ENCODE measurements around the gene RRP7A. TPM values are rescaled to one million over a fixed set of nuclear protein-coding genes. Genes with fewer than 3 reads are reported as not detected.
A peak's percentile ranks its signal among the peaks of the same experiment; 100 is the strongest.

RRP7A gene
- total and polyA plus RNA-seq, 4 donors, result 8.6 to 12.1 (median 10.3) TPM

GRCh38 chr22:42500836-42501179 lies 18.8 kb downstream of the RRP7A start:
- no peak for DNase-seq (ENCODE audit: low spot score)

More at GRCh38 chr22:42500836-42501179, 18.8 kb downstream of the RRP7A start:
- Histone ChIP-seq H3K27ac (ENCODE audit: low read depth in 1 of 2, low read length in 2 of 2) (no peak overlapping the region), H3K27me3 (ENCODE audit: control insufficient read depth in 4 of 4, insufficient read depth in 4 of 4, low read length in 3 of 4) (no peaks in the 10 kb centered on the region), H3K9ac (ENCODE audit: low read depth in 1 of 2, low read length in 2 of 2) (no peak overlapping the region), H3K4me1 (ENCODE audit: control insufficient read depth in 4 of 4, insufficient read depth in 4 of 4, low read length in 3 of 4) (peaks cover 0 to 5% (median 4%) of the 10 kb centered on the region in 4 donors), H3K9me3 (ENCODE audit: control insufficient read depth in 4 of 4, low read length in 3 of 4) (no peaks in the 10 kb centered on the region), H3K36me3 (ENCODE audit: control insufficient read depth in 4 of 4, insufficient read depth in 3 of 4, low read depth in 1 of 4, low read length in 3 of 4) (no peaks in the 10 kb centered on the region), H3K4me3 (ENCODE audit: low read depth in 1 of 3, low read length in 3 of 3) (peak overlapping the region in 1 of 3 donors; percentile 20)
- 34% methylated on average over 26 of the region's 26 CpGs for WGBS
- TF ChIP-seq SP1 (IDR thresholded peaks at IDR 0.05) (no peak), FOXA1 (IDR thresholded peaks at IDR 0.05) (no peak), RAD21 (IDR thresholded peaks at IDR 0.05) (no peak), TAF1 (conservative IDR thresholded peaks at IDR 0.05) (no peak), ATF3 (IDR thresholded peaks at IDR 0.05) (no peak), MAX (IDR thresholded peaks at IDR 0.05) (no peak), GABPA (IDR thresholded peaks at IDR 0.05 in 1 of 2, conservative IDR thresholded peaks at IDR 0.05 in 1 of 2) (no peak), HNF4G (IDR thresholded peaks at IDR 0.05) (no peak), CTCF (IDR thresholded peaks at IDR 0.05; ENCODE audit: low read depth, low read length, missing input control) (no peak), NR2F2 (IDR thresholded peaks at IDR 0.05) (no peak), REST (IDR thresholded peaks at IDR 0.05) (no peak), HNF4A (conservative IDR thresholded peaks at IDR 0.05) (no peak), YY1 (IDR thresholded peaks at IDR 0.05) (no peak), ZBTB33 (IDR thresholded peaks at IDR 0.05) (no peak), EGR1 (IDR thresholded peaks at IDR 0.05; ENCODE audit: low read depth in 2 of 2) (no peak), JUND (IDR thresholded peaks at IDR 0.05) (no peak)
